ENCODE measurements around the gene MSANTD7. TPM values are rescaled to one million over a fixed set of nuclear protein-coding genes. Genes with fewer than 3 reads are reported as not detected.

MSANTD7 gene
- total and polyA plus RNA-seq, 12 donors = 2.6 to 14.8 (median 7.5) TPM

DNA sequence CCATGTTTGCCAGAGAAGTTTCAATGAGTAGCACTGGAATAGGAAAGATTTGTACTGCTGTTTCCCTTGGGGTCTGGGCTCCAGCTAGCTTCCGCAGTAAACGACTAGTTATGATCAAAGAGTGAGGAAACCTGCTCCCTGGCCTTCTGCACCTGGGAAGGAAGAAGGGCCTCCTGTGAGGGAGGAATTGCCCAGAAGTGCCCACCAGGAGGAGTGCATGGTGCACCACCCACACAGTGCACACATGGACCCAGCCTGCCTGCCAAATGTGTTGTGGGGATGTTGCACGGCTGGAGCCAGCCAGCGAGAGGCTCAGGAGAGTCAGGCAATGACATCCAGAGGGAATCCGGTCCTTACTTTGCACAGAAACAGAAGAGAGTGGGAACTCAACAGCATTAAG, 36.4 kb upstream of the MSANTD7 start:
- peak in 1 of 7 donors; percentile 37 for DNase-seq
- Histone ChIP-seq H3K27me3 (no peaks in the 10 kb centered on the region), H3K36me3 (replicated peaks in 1 of 2) (no peaks in the 10 kb centered on the region), H3K27ac (no peak overlapping the region), H3K4me1 (replicated peaks in 1 of 2) (no peaks in the 10 kb centered on the region), H3K9me3 (replicated peaks in 1 of 3) (no peaks in the 10 kb centered on the region), H3K4me3 (no peak overlapping the region)
- TF ChIP-seq, protein P1, sequence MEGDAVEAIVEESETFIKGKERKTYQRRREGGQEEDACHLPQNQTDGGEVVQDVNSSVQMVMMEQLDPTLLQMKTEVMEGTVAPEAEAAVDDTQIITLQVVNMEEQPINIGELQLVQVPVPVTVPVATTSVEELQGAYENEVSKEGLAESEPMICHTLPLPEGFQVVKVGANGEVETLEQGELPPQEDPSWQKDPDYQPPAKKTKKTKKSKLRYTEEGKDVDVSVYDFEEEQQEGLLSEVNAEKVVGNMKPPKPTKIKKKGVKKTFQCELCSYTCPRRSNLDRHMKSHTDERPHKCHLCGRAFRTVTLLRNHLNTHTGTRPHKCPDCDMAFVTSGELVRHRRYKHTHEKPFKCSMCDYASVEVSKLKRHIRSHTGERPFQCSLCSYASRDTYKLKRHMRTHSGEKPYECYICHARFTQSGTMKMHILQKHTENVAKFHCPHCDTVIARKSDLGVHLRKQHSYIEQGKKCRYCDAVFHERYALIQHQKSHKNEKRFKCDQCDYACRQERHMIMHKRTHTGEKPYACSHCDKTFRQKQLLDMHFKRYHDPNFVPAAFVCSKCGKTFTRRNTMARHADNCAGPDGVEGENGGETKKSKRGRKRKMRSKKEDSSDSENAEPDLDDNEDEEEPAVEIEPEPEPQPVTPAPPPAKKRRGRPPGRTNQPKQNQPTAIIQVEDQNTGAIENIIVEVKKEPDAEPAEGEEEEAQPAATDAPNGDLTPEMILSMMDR (IDR thresholded peaks at IDR 0.05) = peak in 1 of 6 experiments; percentile 8
- TF ChIP-seq POLR2A (IDR thresholded peaks at IDR 0.05) = no peak
- WGBS, 4 donors = 24 to 71% (median 54%) methylated on average over 3 to 5 of the region's 5 CpGs
- intact Hi-C loops (cut with DNase I) = no loop called here

DNA sequence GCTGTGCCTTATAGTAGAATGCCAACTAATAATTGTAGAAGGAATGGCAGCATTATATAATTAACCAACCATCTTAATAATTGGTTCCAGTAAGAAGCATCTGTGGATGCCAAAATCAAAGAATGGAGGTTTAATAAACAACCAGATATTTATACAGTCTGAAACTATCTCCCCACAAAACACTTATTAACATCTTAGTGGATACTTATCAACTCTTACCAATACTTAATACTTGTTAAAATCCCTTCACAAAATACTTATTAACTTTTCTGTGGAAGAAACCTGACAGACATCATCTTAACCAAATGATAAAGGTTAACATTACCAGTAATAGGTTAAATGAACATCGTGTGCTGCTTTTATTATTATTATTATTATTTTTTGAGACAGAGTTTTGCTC, 34.3 kb upstream of the MSANTD7 start:
- 27 to 88% (median 48%) methylated on average over 1 of the region's 1 CpG for WGBS, 4 donors
- no peaks in the 10 kb centered on the region for H3K36me3 ChIP-seq (replicated peaks in 1 of 2)
- H3K27ac ChIP-seq = no peak overlapping the region
- H3K27me3 ChIP-seq = no peaks in the 10 kb centered on the region
- no peak for DNase-seq
- no peaks in the 10 kb centered on the region for H3K4me1 ChIP-seq (replicated peaks in 1 of 2)
- no peaks in the 10 kb centered on the region for H3K9me3 ChIP-seq (replicated peaks in 1 of 3)
- no peak overlapping the region for H3K4me3 ChIP-seq
- TF ChIP-seq, protein P1 (IDR thresholded peaks at IDR 0.05) = no peak
- no peak for TF ChIP-seq POLR2A (IDR thresholded peaks at IDR 0.05)
- intact Hi-C loops (cut with DNase I) = no loop called here

DNA sequence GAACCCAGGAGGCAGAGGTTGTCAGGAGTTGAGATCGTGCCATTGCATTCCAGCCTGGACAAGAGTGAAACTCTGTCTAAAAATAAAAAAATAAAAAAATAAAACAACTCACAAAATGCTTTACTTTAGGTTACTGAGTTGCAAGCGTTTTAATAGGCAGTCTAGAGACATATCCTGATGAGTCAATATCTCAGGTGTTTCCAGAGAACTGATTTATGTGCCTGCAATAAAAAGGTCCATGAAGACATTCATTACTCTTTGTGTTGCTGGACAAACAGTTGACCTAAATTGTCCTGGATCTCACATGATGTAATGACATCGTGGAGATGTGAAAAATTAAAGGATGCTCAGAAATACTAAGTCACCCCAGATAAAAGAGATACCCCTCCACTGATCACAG, 31.8 kb upstream of the MSANTD7 start:
- no peak for TF ChIP-seq POLR2A (IDR thresholded peaks at IDR 0.05)
- TF ChIP-seq, protein P1 (IDR thresholded peaks at IDR 0.05) = no peak
- 76 to 84% (median 81%) methylated on average over 3 of the region's 3 CpGs for WGBS, 4 donors
- H3K4me1 ChIP-seq (replicated peaks in 1 of 2) = no peaks in the 10 kb centered on the region
- DNase-seq = no peak
- H3K9me3 ChIP-seq (replicated peaks in 1 of 3) = no peaks in the 10 kb centered on the region
- intact Hi-C loops (cut with DNase I) = no loop called here
- no peak overlapping the region for H3K4me3 ChIP-seq
- H3K27ac ChIP-seq = no peak overlapping the region
- H3K27me3 ChIP-seq = no peaks in the 10 kb centered on the region
- H3K36me3 ChIP-seq (replicated peaks in 1 of 2) = no peaks in the 10 kb centered on the region

DNA sequence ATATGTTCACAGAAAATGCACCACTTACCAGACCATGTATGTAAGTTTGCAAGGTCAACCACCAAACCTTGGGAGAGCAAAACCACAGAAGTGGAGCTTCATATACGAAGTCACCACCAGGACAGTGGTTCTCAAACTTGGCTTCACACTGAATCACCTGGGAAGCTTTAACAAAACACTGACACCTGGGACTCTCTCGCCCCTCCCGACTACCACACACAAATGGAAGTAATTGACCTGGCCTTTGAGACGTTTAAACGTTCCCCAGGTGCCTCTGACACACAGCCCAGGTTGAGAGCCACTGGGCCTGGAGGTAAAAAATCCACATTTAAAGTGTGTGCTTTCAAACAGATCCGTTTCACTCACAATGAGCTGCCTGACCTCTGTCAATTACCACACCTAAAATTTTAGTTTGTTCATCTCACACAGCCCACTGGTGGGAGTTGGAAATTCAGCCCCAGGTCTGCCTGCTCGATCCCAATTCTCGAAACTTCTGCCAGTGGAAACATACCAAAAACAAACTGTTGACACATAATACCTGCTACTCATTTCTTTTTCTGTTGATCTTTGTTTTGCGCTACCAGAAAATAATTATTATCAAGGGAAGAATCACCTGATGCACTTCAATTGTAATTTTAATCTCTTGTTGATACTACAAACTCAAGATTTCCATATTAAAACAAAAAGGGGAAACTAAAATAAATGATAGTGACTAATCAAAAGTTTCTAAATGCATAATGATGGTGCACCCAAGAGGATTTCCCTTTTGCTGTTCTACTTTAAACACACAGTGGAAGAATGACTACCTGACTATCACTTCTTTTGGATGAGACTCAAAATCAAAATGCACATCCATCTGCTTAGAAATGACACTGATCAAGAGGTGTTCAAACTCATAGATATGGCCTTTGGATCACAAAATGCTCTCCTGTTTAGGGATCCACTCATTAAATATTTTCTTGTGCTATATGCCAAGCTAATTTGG, 26.8 kb upstream of the MSANTD7 start:
- no peak for DNase-seq
- WGBS, 4 donors = 83 to 86% (median 85%) methylated on average over 7 to 9 of the region's 9 CpGs
- intact Hi-C loops (cut with DNase I) = no loop called here

More for the DNA sequence above, 26.8 kb upstream of the MSANTD7 start:
- TF ChIP-seq POLR2A (IDR thresholded peaks at IDR 0.05) = no peak
- TF ChIP-seq, protein P1 (IDR thresholded peaks at IDR 0.05) = no peak
- no peaks in the 10 kb centered on the region for H3K36me3 ChIP-seq (replicated peaks in 1 of 2)
- peaks cover 4 to 6% of the 10 kb centered on the region in 2 donors for H3K4me1 ChIP-seq (replicated peaks in 1 of 2)
- H3K27me3 ChIP-seq = no peaks in the 10 kb centered on the region
- no peaks in the 10 kb centered on the region for H3K9me3 ChIP-seq (replicated peaks in 1 of 3)
- H3K4me3 ChIP-seq = no peak overlapping the region
- H3K27ac ChIP-seq = no peak overlapping the region

Data from adrenal gland (tissue), 12 donors.